ENCODE measurements around the gene GAP43. TPM values are rescaled to one million over a fixed set of nuclear protein-coding genes. Genes with fewer than 3 reads are reported as not detected.

Gene GAP43
- total RNA-seq, 6 experiments from 2014 or later = not detected

- DNase-seq (no peak), ATAC-seq (no peak)
- H3K4me3 ChIP-seq = no peak overlapping the region
- no peaks in the 10 kb centered on the region for H3K9me3 ChIP-seq
- H3K4me1 ChIP-seq = no peaks in the 10 kb centered on the region
- H3K36me3 ChIP-seq = no peaks in the 10 kb centered on the region
- intact Hi-C loops (cut with DNase I) = no loop called here
- WGBS (ENCODE audit: insufficient coverage, low coverage, low lambda C conversion rate, missing lambda C conversion rate) = 84% methylated on average over 6 of the region's 7 CpGs
- no peak for TF ChIP-seq POLR2A (IDR thresholded peaks at IDR 0.05)
- no peak for TF ChIP-seq CTCF (IDR thresholded peaks at IDR 0.05)
- H3K27me3 ChIP-seq = no peaks in the 10 kb centered on the region
- H3K27ac ChIP-seq = no peak overlapping the region
Observed at GRCh38 chr3:115688418-115688817, 65.1 kb downstream of the GAP43 start.

GRCh38 chr3:115689928-115690327 lies 66.6 kb downstream of the GAP43 start:
- no peak for ATAC-seq

GRCh38 chr3:115691964-115692363 lies 68.7 kb downstream of the GAP43 start:
- no peak overlapping the region for H3K4me3 ChIP-seq
- H3K27ac ChIP-seq = no peak overlapping the region
- WGBS (ENCODE audit: insufficient coverage, low coverage, low lambda C conversion rate, missing lambda C conversion rate) = 77% methylated on average over 4 of the region's 4 CpGs
- ATAC-seq (no peak), DNase-seq (no peak)
- no peaks in the 10 kb centered on the region for H3K27me3 ChIP-seq
- no peaks in the 10 kb centered on the region for H3K4me1 ChIP-seq
- no peaks in the 10 kb centered on the region for H3K36me3 ChIP-seq
- intact Hi-C loops (cut with DNase I) = no loop called here
- no peaks in the 10 kb centered on the region for H3K9me3 ChIP-seq
- TF ChIP-seq CTCF (IDR thresholded peaks at IDR 0.05) (no peak), POLR2A (IDR thresholded peaks at IDR 0.05) (no peak)

More at GRCh38 chr3:115689928-115690327, 66.6 kb downstream of the GAP43 start:
- no peaks in the 10 kb centered on the region for H3K4me1 ChIP-seq
- intact Hi-C loops (cut with DNase I) = no loop called here
- 86% methylated on average over 5 of the region's 5 CpGs for WGBS (ENCODE audit: insufficient coverage, low coverage, low lambda C conversion rate, missing lambda C conversion rate)
- H3K27me3 ChIP-seq = no peaks in the 10 kb centered on the region
- DNase-seq = no peak
- H3K4me3 ChIP-seq = no peak overlapping the region
- no peak overlapping the region for H3K27ac ChIP-seq
- no peaks in the 10 kb centered on the region for H3K36me3 ChIP-seq
- no peaks in the 10 kb centered on the region for H3K9me3 ChIP-seq
- TF ChIP-seq CTCF (IDR thresholded peaks at IDR 0.05) = no peak
- no peak for TF ChIP-seq POLR2A (IDR thresholded peaks at IDR 0.05)

- H3K27me3 ChIP-seq = no peaks in the 10 kb centered on the region
- no peak overlapping the region for H3K27ac ChIP-seq
- TF ChIP-seq CTCF (IDR thresholded peaks at IDR 0.05) (peak; percentile 73 to 80 (median 79)), POLR2A (IDR thresholded peaks at IDR 0.05) (no peak)
- no peak overlapping the region for H3K4me3 ChIP-seq
- intact Hi-C loops (cut with DNase I) = no loop called here
- H3K36me3 ChIP-seq = no peaks in the 10 kb centered on the region
- DNase-seq = peak; percentile 50 to 71 (median 60)
- peak; percentile 99 to 100 (median 100) for ATAC-seq
- H3K4me1 ChIP-seq = no peaks in the 10 kb centered on the region
- H3K9me3 ChIP-seq = no peaks in the 10 kb centered on the region
- 18% methylated on average over 8 of the region's 8 CpGs for WGBS (ENCODE audit: insufficient coverage, low coverage, low lambda C conversion rate, missing lambda C conversion rate)
Observed at GRCh38 chr3:115692887-115693524, 69.7 kb downstream of the GAP43 start.
